B cell (primary cell): ENCODE data around the gene BLM. TPM values are rescaled to one million over a fixed set of nuclear protein-coding genes. Genes with fewer than 3 reads are reported as not detected.

Source experiments
- ATAC-seq: fragments of 200-7000 bp; cut with Tn5 transposase; one replicate; pipeline ENCODE4 v1.10.0; 2021; ENCODE audit warnings: low read depth, mild to moderate bottlenecking, moderate number of reproducible peaks, moderate library complexity
- CTCF ChIA-PET: fragments of 350-600 bp; sonication (Branson Sonifier 250); formaldehyde crosslinking; loops from one replicate; lab custom pipeline; 2021; ENCODE audit warnings: antibody characterized with exemption, inconsistent platforms; lab: Charles Lee
- POLR2A ChIA-PET: fragments of 350-600 bp; sonication (Branson Sonifier 250); formaldehyde crosslinking; loops from one replicate; lab custom pipeline; 2021; ENCODE audit warnings: antibody characterized with exemption; lab: Charles Lee
- DNase-seq: peaks from one replicate; pipeline ENCODE4 v3.0.0; 2013
- H2AFZ ChIP-seq: 2 replicates; pipeline ENCODE4 v1.6.1; 2012; ENCODE audit warnings: mild to moderate bottlenecking, low read depth, low read length; ENCODE audit not compliant: insufficient read depth, poor library complexity, severe bottlenecking
- H3K27ac ChIP-seq, 2 donors: 1 replicate in 1 of 2; 2 replicates in 1 of 2; pipeline ENCODE4 v1.5.1; 2012 to 2013; ENCODE audit warnings: low read length in 2 of 2, mild to moderate bottlenecking in 2 of 2, moderate library complexity in 1 of 2
- H3K27me3 ChIP-seq, 4 experiments: fragments of 200-600 bp in 1 of 4; sonication (generic) in 1 of 4; replicated peaks in 1 of 4; 1 replicate in 2 of 4; 2 replicates in 2 of 4; pipeline versions ENCODE4 v1.6.1 to v1.7.0; 2013 to 2016; ENCODE audit warnings: low read length in 3 of 4, mild to moderate bottlenecking in 2 of 4, mixed read lengths in 1 of 4, moderate library complexity in 1 of 4; ENCODE audit not compliant: insufficient read depth in 4 of 4, control insufficient read depth in 3 of 4; ENCODE audit errors: control extremely low read depth in 1 of 4
- H3K36me3 ChIP-seq, 2 experiments: replicated peaks in 1 of 2; 1 replicate in 1 of 2; 2 replicates in 1 of 2; pipeline versions ENCODE4 v1.6.1 to v1.7.1; 2013; ENCODE audit warnings: low read length in 1 of 2; ENCODE audit not compliant: insufficient read depth in 2 of 2, control insufficient read depth in 1 of 2; ENCODE audit errors: control extremely low read depth in 1 of 2, extremely low read depth in 1 of 2
- H3K4me1 ChIP-seq, 2 donors: fragments of 200-600 bp in 1 of 2; sonication (generic) in 1 of 2; 1 replicate in 1 of 2; 2 replicates in 1 of 2; pipeline versions ENCODE4 v1.5.1 to v1.6.1; 2013 to 2017; ENCODE audit warnings: low read length in 2 of 2; ENCODE audit not compliant: control insufficient read depth in 2 of 2, insufficient read depth in 2 of 2
- H3K4me2 ChIP-seq: replicated peaks from 2 replicates; pipeline ENCODE3; 2012; ENCODE audit warnings: mild to moderate bottlenecking, low read depth, low read length; ENCODE audit not compliant: poor library complexity, severe bottlenecking
- H3K4me3 ChIP-seq, 5 experiments: fragments of 200-600 bp in 1 of 5; sonication (generic) in 1 of 5; 1 replicate in 3 of 5; 2 replicates in 2 of 5; pipeline versions ENCODE4 v1.5.1 to v1.7.0; 2011 to 2016; ENCODE audit warnings: low read length in 4 of 5, mild to moderate bottlenecking in 4 of 5, low read depth in 2 of 5, control low read depth in 1 of 5, moderate library complexity in 1 of 5; ENCODE audit not compliant: insufficient read depth in 1 of 5; ENCODE audit errors: control extremely low read depth in 1 of 5, extremely low read depth in 1 of 5
- H3K79me2 ChIP-seq: fragments of 200-600 bp; sonication (generic); one replicate; pipeline ENCODE4 v1.6.0; 2016; ENCODE audit warnings: low read length; ENCODE audit not compliant: control insufficient read depth, insufficient read depth
- H3K9ac ChIP-seq: fragments of 200-600 bp; sonication (generic); 2 replicates; pipeline ENCODE4 v1.6.1; 2017; ENCODE audit warnings: mild to moderate bottlenecking, low read length, moderate library complexity
- H3K9me3 ChIP-seq, 3 donors: one replicate each; pipeline versions ENCODE4 v1.6.1 to v1.7.1; 2013; ENCODE audit warnings: low read length in 2 of 3; ENCODE audit not compliant: control insufficient read depth in 2 of 3, insufficient read depth in 1 of 3; ENCODE audit errors: control extremely low read depth in 1 of 3
- H4K20me1 ChIP-seq: 2 replicates; pipeline ENCODE4 v1.6.0; 2012; ENCODE audit warnings: mild to moderate bottlenecking, low read length; ENCODE audit not compliant: insufficient read depth, control insufficient read depth, poor library complexity, severe bottlenecking
- H3K27ac Mint-ChIP-seq: one replicate; pipeline ENCODE4 v1.8.0; 2021; ENCODE audit warnings: mixed read lengths
- H3K27me3 Mint-ChIP-seq: one replicate; pipeline ENCODE4 v1.8.0; 2021; ENCODE audit warnings: mixed read lengths
- H3K4me1 Mint-ChIP-seq: one replicate; pipeline ENCODE4 v1.8.0; 2021; ENCODE audit warnings: mixed read lengths
- H3K4me3 Mint-ChIP-seq: one replicate; pipeline ENCODE4 v1.8.0; 2021; ENCODE audit warnings: mixed read lengths
- H3K9me3 Mint-ChIP-seq: one replicate; pipeline ENCODE4 v1.8.0; 2022; ENCODE audit warnings: mixed read lengths; ENCODE audit not compliant: insufficient read depth
- EZH2 ChIP-seq: IDR thresholded peaks from 2 replicates; pipeline ENCODE4 v1.6.1; 2012; ENCODE audit warnings: borderline replicate concordance, low read depth, mild to moderate bottlenecking, moderate library complexity, low read length; ENCODE audit not compliant: insufficient read depth, poor library complexity, severe bottlenecking
- WGBS: methylation state at CpG from one replicate; pipeline ENCODE4 v1.1.5; 2013; ENCODE audit warnings: missing lambda C conversion rate; ENCODE audit not compliant: insufficient coverage; 5-methylcytosine and 5-hydroxymethylcytosine counted together
- intact Hi-C: fragments of 100-400 bp; cut with micrococcal nuclease; formaldehyde crosslinking; loops from one replicate; pipeline ENCODE4 v1.10.0; 2022
- polyA plus RNA-seq: library from polyadenylated mRNA; depleted of rRNA; stranded (reverse); fragments of >200 nt; gene quantifications from 2 replicates; pipeline ENCODE4 v1.2.3, GENCODE V29; 2012
- total RNA-seq, 2 donors: library from RNA; stranded (reverse); fragments of 120-200 nt in 1 of 2; gene quantifications; 1 replicate in 1 of 2; 2 replicates in 1 of 2; pipeline versions ENCODE4 v1.2.3 to v1.2.4, GENCODE V29; 2013 to 2022
- TF ChIP-seq, protein P1 (sequence below): fragments of 200-600 bp; IDR thresholded peaks from one replicate; pipeline ENCODE4 v1.8.0; 2022; ENCODE audit warnings: antibody characterized with exemption, mild to moderate bottlenecking

BLM gene
- total and polyA plus RNA-seq, 2 donors (not counting 1 experiment from before 2014, with no cell fraction given) = 5.2 to 17.4 TPM

GRCh38 chr15:90706394-90707327 lies 10.5 kb upstream of the BLM start:
- Mint-ChIP-seq H3K9me3 (no peaks in the 10 kb centered on the region), H3K27me3 (no peaks in the 10 kb centered on the region), H3K27ac (no peak overlapping the region), H3K4me3 (no peak overlapping the region), H3K4me1 (peaks cover 1% of the 10 kb centered on the region)
- Histone ChIP-seq H3K4me1 (no peaks in the 10 kb centered on the region), H3K4me3 (no peak overlapping the region), H3K79me2 (no peaks in the 10 kb centered on the region), H3K36me3 (no peaks in the 10 kb centered on the region), H3K4me2 (no peak overlapping the region), H3K9me3 (peaks cover 0 to 12% (median 7%) of the 10 kb centered on the region in 3 donors), H4K20me1 (no peaks in the 10 kb centered on the region), H2AFZ (no peak overlapping the region), H3K27ac (no peak overlapping the region), H3K9ac (no peak overlapping the region), H3K27me3 (no peaks in the 10 kb centered on the region)
- TF ChIP-seq, protein P1, sequence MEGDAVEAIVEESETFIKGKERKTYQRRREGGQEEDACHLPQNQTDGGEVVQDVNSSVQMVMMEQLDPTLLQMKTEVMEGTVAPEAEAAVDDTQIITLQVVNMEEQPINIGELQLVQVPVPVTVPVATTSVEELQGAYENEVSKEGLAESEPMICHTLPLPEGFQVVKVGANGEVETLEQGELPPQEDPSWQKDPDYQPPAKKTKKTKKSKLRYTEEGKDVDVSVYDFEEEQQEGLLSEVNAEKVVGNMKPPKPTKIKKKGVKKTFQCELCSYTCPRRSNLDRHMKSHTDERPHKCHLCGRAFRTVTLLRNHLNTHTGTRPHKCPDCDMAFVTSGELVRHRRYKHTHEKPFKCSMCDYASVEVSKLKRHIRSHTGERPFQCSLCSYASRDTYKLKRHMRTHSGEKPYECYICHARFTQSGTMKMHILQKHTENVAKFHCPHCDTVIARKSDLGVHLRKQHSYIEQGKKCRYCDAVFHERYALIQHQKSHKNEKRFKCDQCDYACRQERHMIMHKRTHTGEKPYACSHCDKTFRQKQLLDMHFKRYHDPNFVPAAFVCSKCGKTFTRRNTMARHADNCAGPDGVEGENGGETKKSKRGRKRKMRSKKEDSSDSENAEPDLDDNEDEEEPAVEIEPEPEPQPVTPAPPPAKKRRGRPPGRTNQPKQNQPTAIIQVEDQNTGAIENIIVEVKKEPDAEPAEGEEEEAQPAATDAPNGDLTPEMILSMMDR = no peak
- no peak for TF ChIP-seq EZH2
- no peak for ATAC-seq
- POLR2A ChIA-PET = no interaction called here
- intact Hi-C loops = no loop called here
- no peak for DNase-seq
- CTCF ChIA-PET = interaction anchor here (1.9 kb wide), 1 partner anchor 179 kb away, joined by 4 read pairs; no protein-coding TSS in a partner anchor
- 97% methylated on average over 5 of the region's 7 CpGs for WGBS

GRCh38 chr15:90707489-90707888 lies 9.7 kb upstream of the BLM start:
- no peak overlapping the region for H3K9ac ChIP-seq
- Mint-ChIP-seq H3K4me1 (peaks cover 5% of the 10 kb centered on the region), H3K27me3 (no peaks in the 10 kb centered on the region), H3K27ac (no peak overlapping the region), H3K9me3 (no peaks in the 10 kb centered on the region), H3K4me3 (no peak overlapping the region)
- no peaks in the 10 kb centered on the region for H3K36me3 ChIP-seq
- CTCF ChIA-PET = interaction anchor here (1.9 kb wide), 1 partner anchor 178 kb away, joined by 4 read pairs; no protein-coding TSS in a partner anchor
- no peaks in the 10 kb centered on the region for H3K27me3 ChIP-seq
- intact Hi-C loops = no loop called here
- TF ChIP-seq, protein P1 = no peak
- no peak for TF ChIP-seq EZH2
- peaks cover 0 to 12% (median 7%) of the 10 kb centered on the region in 3 donors for H3K9me3 ChIP-seq
- H3K4me2 ChIP-seq = no peak overlapping the region
- H4K20me1 ChIP-seq = no peaks in the 10 kb centered on the region
- H3K4me3 ChIP-seq = no peak overlapping the region
- POLR2A ChIA-PET = no interaction called here
- H2AFZ ChIP-seq = no peak overlapping the region
- no peak overlapping the region for H3K27ac ChIP-seq
- no peaks in the 10 kb centered on the region for H3K79me2 ChIP-seq
- ATAC-seq (no peak), DNase-seq (no peak)
- WGBS = no CpG with 5 or more reads among the region's 2 CpGs
- H3K4me1 ChIP-seq = no peaks in the 10 kb centered on the region
